HL-60 (cell line): ENCODE results near the gene C2CD4C.

ENCODE experiments used
- CTCF ChIP-seq: IDR thresholded peaks from one replicate; pipeline ENCODE4 v1.5.1; 2011; ENCODE audit warnings: low read length, control low read depth, inconsistent platforms; ENCODE audit not compliant: insufficient read depth
- GABPA ChIP-seq: IDR thresholded peaks from 2 replicates; pipeline ENCODE4 v1.6.1; 2012; ENCODE audit warnings: low read depth
- POLR2AphosphoS5 ChIP-seq: IDR thresholded peaks from 2 replicates; pipeline ENCODE4 v1.6.1; 2012; ENCODE audit warnings: low read depth
- SPI1 ChIP-seq: IDR thresholded peaks from 2 replicates; pipeline ENCODE4 v1.6.1; 2012; ENCODE audit warnings: low read depth, mild to moderate bottlenecking, borderline replicate concordance
- TF ChIP-seq, protein P1 (sequence below): IDR thresholded peaks from 2 replicates; pipeline ENCODE4 v1.6.1; 2012; ENCODE audit warnings: low read depth; ENCODE audit not compliant: insufficient replicate concordance

DNA sequence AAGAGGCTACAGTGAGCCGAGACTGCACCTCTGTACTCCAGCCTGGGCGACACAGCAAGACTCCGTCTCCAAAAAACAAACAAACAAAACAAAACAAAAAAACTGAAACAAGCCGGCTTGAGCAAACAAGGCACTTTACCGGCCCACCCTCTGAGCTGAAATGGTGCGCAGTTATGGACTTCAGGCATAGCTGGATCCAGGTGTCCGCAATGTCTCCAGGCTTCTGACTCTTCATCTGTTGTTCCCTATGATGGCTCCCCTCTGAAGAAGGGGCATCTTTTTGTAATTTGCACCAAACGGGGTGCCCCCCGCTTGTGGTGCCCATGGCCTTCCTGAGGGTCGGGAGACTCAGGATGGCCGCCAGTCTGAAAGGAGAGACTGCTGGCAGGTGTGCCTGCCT, 6.2 kb downstream of the C2CD4C start:
- TF ChIP-seq CTCF = no peak
- TF ChIP-seq POLR2AphosphoS5 = no peak
- TF ChIP-seq SPI1 = no peak
- TF ChIP-seq, protein P1, sequence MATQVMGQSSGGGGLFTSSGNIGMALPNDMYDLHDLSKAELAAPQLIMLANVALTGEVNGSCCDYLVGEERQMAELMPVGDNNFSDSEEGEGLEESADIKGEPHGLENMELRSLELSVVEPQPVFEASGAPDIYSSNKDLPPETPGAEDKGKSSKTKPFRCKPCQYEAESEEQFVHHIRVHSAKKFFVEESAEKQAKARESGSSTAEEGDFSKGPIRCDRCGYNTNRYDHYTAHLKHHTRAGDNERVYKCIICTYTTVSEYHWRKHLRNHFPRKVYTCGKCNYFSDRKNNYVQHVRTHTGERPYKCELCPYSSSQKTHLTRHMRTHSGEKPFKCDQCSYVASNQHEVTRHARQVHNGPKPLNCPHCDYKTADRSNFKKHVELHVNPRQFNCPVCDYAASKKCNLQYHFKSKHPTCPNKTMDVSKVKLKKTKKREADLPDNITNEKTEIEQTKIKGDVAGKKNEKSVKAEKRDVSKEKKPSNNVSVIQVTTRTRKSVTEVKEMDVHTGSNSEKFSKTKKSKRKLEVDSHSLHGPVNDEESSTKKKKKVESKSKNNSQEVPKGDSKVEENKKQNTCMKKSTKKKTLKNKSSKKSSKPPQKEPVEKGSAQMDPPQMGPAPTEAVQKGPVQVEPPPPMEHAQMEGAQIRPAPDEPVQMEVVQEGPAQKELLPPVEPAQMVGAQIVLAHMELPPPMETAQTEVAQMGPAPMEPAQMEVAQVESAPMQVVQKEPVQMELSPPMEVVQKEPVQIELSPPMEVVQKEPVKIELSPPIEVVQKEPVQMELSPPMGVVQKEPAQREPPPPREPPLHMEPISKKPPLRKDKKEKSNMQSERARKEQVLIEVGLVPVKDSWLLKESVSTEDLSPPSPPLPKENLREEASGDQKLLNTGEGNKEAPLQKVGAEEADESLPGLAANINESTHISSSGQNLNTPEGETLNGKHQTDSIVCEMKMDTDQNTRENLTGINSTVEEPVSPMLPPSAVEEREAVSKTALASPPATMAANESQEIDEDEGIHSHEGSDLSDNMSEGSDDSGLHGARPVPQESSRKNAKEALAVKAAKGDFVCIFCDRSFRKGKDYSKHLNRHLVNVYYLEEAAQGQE = no peak
- TF ChIP-seq GABPA = no peak
